ENCODE measurements around the gene TSPYL4. TPM values are rescaled to one million over a fixed set of nuclear protein-coding genes. Genes with fewer than 3 reads are reported as not detected.

The TSPYL4 gene
- polyA plus RNA-seq (6.2 to 8.3 TPM (median 8.1 TPM) in 3 replicates), polyA minus RNA-seq (3.6 to 9.1 TPM (median 7.6 TPM) in 3 replicates)
- polyA plus RNA-seq (2011; ENCODE audit: low read depth): 1.3 TPM
- 2.7 and 3.9 TPM in 2 replicates for polyA plus RNA-seq (2011; cell fraction: cytosol; rRNA removed)
- polyA plus RNA-seq (2011; cell fraction: nucleus; rRNA removed): 22.1 and 23.0 TPM in 2 replicates
- polyA plus RNA-seq (2012; ENCODE audit: low replicate concordance): 4.9 and 7.5 TPM in 2 replicates
- 3.5 TPM for polyA minus RNA-seq (2011; cell fraction: cytosol; rRNA and poly(A)+ RNA removed)
- 4.2 and 5.7 TPM in 2 replicates for polyA minus RNA-seq (2011; cell fraction: nucleus; rRNA and poly(A)+ RNA removed)

DNA sequence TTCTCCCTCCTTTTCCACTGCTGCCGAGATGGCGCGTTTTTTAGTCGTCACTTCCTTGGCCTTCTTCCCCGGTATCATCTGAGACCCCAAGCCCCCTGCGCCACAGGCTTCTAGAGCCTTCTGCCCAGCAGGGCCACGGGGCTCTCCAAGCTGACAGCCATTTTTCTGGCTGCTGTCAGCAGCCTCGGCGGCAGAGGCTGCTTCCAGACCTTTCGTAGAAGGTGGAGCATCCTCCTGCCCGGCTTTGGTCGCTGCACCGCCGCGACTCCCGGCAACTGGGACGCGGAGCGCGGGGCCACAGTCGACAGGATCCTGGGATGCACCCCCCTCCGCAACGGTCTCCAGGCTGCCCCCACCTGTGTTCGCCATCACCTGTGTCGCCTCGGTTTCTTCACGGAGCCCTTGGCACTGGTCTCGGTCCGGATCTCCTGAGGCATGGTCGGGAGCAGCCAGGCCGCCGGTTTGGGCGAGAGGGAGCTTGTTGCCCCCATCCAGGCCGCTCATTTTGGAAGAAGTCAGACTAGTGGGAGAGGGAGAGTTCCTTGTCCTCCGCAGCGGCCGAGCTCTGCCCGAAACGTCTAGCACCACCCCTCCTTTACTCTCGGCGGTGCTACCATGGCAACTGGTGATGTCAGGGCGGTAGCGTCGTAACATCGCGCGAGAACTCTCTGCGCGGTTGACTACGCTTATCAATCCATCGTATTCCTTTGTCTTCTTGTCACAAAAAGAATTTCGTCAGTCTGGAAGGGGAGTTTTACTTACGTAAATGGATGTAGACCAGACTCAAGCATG lies at the start of gene TSPYL4:
TSS of gene TSPYL4 (minus strand) at position 571 of the 792 bp plus-strand sequence. CDS start at position 504, 67 bp downstream.
- H2AFZ ChIP-seq (ENCODE audit: control insufficient read depth, low read length): peak within 1 kb of the TSS; percentile 85
- H3K9ac ChIP-seq (ENCODE audit: control insufficient read depth, extremely low read depth, insufficient read depth, low read length): peak within 1 kb of the TSS; percentile 85
- H3K9me1 ChIP-seq (ENCODE audit: control insufficient read depth, extremely low read depth, insufficient read depth, low read length): peaks cover 4% of the 10 kb centered on the region
- TF ChIP-seq EZH2 (IDR thresholded peaks at IDR 0.05; ENCODE audit: low read length) (no peak), CTCF (optimal IDR thresholded peaks at IDR 0.05 in 1 of 3, IDR thresholded peaks at IDR 0.05 in 1 of 3, conservative IDR thresholded peaks at IDR 0.05 in 1 of 3; ENCODE audit: extremely low read depth in 1 of 3, insufficient read depth in 2 of 3, low read length in 3 of 3) (no peak)
- FAIRE-seq (peak; percentile 85), DNase-seq (ENCODE audit: low read depth, low spot score) (peak; percentile 70)
- H3K4me2 ChIP-seq (ENCODE audit: control insufficient read depth, extremely low read depth, insufficient read depth, low read depth, low read length): peak within 1 kb of the TSS; percentile 87
- H3K79me2 ChIP-seq (ENCODE audit: control insufficient read depth, insufficient read depth, low read length): peaks cover 40% of the 10 kb centered on the region
- dilution Hi-C loops (cut with MboI; ENCODE audit: extremely low pct_ligation_motif_present, low sequenced_read_pairs): no loop called here
- H3K27ac ChIP-seq (ENCODE audit: control insufficient read depth, insufficient read depth, low read length): peak within 1 kb of the TSS; percentile 93
- peaks cover 37% of the 10 kb centered on the region for H3K4me1 ChIP-seq (ENCODE audit: control insufficient read depth, extremely low read depth, insufficient read depth, low read length)
- H3K36me3 ChIP-seq (ENCODE audit: control insufficient read depth in 2 of 2, extremely low read depth in 1 of 2, insufficient read depth in 2 of 2, low read length in 2 of 2): peaks cover 0 to 17% of the 10 kb centered on the region in 2 experiments
- H3K4me3 ChIP-seq (ENCODE audit: control insufficient read depth in 2 of 3, extremely low read depth in 1 of 3, insufficient read depth in 2 of 3, low read depth in 1 of 3, low read length in 3 of 3): peak within 1 kb of the TSS; percentile 61 to 89 (median 84)
- peaks cover 3% of the 10 kb centered on the region for H4K20me1 ChIP-seq (ENCODE audit: control insufficient read depth, extremely low read depth, insufficient read depth, low read length)
- H3K27me3 ChIP-seq (ENCODE audit: control insufficient read depth, extremely low read depth, insufficient read depth, low read length): no peaks in the 10 kb centered on the region
- no peaks in the 10 kb centered on the region for H3K9me3 ChIP-seq (ENCODE audit: control insufficient read depth, low read depth, low read length)

DNA sequence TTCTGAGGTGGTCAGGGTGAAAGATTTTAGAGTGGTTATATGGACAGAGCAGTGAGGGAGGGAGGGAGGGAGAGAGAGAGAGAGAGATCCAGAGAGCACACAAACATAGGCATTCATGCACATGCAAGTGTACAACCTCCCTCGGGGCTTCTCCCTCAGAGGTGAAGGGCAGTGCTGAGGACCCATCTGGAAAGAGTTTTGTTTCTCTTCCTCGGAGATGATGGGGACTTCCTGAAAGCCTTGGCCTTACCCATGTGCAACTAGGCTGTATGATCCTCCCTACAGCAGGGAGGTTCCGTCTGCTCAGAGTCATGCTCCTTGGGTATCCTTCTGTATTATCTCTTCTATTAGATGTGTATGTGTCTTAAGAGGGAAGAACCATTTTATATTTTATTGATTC lies 47.2 kb upstream of the TSPYL4 start:
- TF ChIP-seq EZH2 (IDR thresholded peaks at IDR 0.05; ENCODE audit: low read length) (no peak), CTCF (optimal IDR thresholded peaks at IDR 0.05 in 1 of 3, IDR thresholded peaks at IDR 0.05 in 1 of 3, conservative IDR thresholded peaks at IDR 0.05 in 1 of 3; ENCODE audit: extremely low read depth in 1 of 3, insufficient read depth in 2 of 3, low read length in 3 of 3) (no peak)
- dilution Hi-C loops (cut with MboI; ENCODE audit: extremely low pct_ligation_motif_present, low sequenced_read_pairs): no loop called here
- Histone ChIP-seq H3K4me1 (ENCODE audit: control insufficient read depth, extremely low read depth, insufficient read depth, low read length) (no peaks in the 10 kb centered on the region), H3K4me3 (ENCODE audit: control insufficient read depth in 2 of 3, extremely low read depth in 1 of 3, insufficient read depth in 2 of 3, low read depth in 1 of 3, low read length in 3 of 3) (no peak overlapping the region), H3K9me1 (ENCODE audit: control insufficient read depth, extremely low read depth, insufficient read depth, low read length) (no peaks in the 10 kb centered on the region), H3K79me2 (ENCODE audit: control insufficient read depth, insufficient read depth, low read length) (no peaks in the 10 kb centered on the region), H3K9ac (ENCODE audit: control insufficient read depth, extremely low read depth, insufficient read depth, low read length) (no peak overlapping the region), H3K4me2 (ENCODE audit: control insufficient read depth, extremely low read depth, insufficient read depth, low read depth, low read length) (no peak overlapping the region), H3K27ac (ENCODE audit: control insufficient read depth, insufficient read depth, low read length) (no peak overlapping the region), H4K20me1 (ENCODE audit: control insufficient read depth, extremely low read depth, insufficient read depth, low read length) (no peaks in the 10 kb centered on the region), H2AFZ (ENCODE audit: control insufficient read depth, low read length) (no peak overlapping the region), H3K9me3 (ENCODE audit: control insufficient read depth, low read depth, low read length) (no peaks in the 10 kb centered on the region), H3K27me3 (ENCODE audit: control insufficient read depth, extremely low read depth, insufficient read depth, low read length) (no peaks in the 10 kb centered on the region), H3K36me3 (ENCODE audit: control insufficient read depth in 2 of 2, extremely low read depth in 1 of 2, insufficient read depth in 2 of 2, low read length in 2 of 2) (no peaks in the 10 kb centered on the region)
- no peak for FAIRE-seq
- DNase-seq (ENCODE audit: low read depth, low spot score): no peak
